Transverse colon (tissue), 3 donors: ENCODE measurements around the gene TOX2.

ENCODE experiments used
- POLR2A ChIP-seq: fragments of 450-650 bp; IDR thresholded peaks from one replicate; pipeline ENCODE4 v1.6.1; 2016; ENCODE audit warnings: antibody characterized with exemption, mild to moderate bottlenecking, moderate library complexity
- TF ChIP-seq, protein P1 (sequence below), 5 experiments: fragments of 200-600 bp in 3 of 5; fragments of 450-650 bp in 2 of 5; sonication (generic) in 3 of 5; IDR thresholded peaks; 1 replicate in 2 of 5; 2 replicates in 3 of 5; pipeline ENCODE4 v1.5.1; 2016 to 2017; ENCODE audit warnings: antibody characterized with exemption in 5 of 5, inconsistent platforms in 3 of 5, mild to moderate bottlenecking in 2 of 5, moderate library complexity in 1 of 5

- TF ChIP-seq POLR2A, result no peak
- TF ChIP-seq, protein P1, sequence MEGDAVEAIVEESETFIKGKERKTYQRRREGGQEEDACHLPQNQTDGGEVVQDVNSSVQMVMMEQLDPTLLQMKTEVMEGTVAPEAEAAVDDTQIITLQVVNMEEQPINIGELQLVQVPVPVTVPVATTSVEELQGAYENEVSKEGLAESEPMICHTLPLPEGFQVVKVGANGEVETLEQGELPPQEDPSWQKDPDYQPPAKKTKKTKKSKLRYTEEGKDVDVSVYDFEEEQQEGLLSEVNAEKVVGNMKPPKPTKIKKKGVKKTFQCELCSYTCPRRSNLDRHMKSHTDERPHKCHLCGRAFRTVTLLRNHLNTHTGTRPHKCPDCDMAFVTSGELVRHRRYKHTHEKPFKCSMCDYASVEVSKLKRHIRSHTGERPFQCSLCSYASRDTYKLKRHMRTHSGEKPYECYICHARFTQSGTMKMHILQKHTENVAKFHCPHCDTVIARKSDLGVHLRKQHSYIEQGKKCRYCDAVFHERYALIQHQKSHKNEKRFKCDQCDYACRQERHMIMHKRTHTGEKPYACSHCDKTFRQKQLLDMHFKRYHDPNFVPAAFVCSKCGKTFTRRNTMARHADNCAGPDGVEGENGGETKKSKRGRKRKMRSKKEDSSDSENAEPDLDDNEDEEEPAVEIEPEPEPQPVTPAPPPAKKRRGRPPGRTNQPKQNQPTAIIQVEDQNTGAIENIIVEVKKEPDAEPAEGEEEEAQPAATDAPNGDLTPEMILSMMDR (IDR thresholded peaks at IDR 0.05), result no peak
Measured at GRCh38 chr20:44071526-44072111, 157.0 kb downstream of the TOX2 start.
